RWPE2 (cell line): Measurements from ENCODE around the gene SHROOM3.

Experiments used
- ATAC-seq: fragments of 200-7000 bp; cut with Tn5 transposase; 3 replicates; pipeline ENCODE4 v1.9.1; 2021; ENCODE audit warnings: low read depth
- DNase-seq: peaks from one replicate; pipeline ENCODE4 v3.0.0-alpha.2; 2020; ENCODE audit warnings: low spot score
- H3K27ac ChIP-seq: fragments of 450-650 bp; 2 replicates; pipeline ENCODE4 v1.5.1; 2017; ENCODE audit warnings: mild to moderate bottlenecking; ENCODE audit not compliant: poor library complexity, severe bottlenecking
- H3K27me3 ChIP-seq: fragments of 250-450 bp; sonication (Bioruptor Pico); 2 replicates; pipeline ENCODE4 v1.5.1; 2021; ENCODE audit warnings: mild to moderate bottlenecking, moderate library complexity; ENCODE audit not compliant: insufficient read depth, poor library complexity, severe bottlenecking
- H3K36me3 ChIP-seq: fragments of 250-450 bp; sonication (Bioruptor Pico); 2 replicates; pipeline ENCODE4 v1.5.1; 2020; ENCODE audit warnings: low read depth, mild to moderate bottlenecking, moderate library complexity
- H3K4me1 ChIP-seq: fragments of 250-450 bp; sonication (Bioruptor Pico); 2 replicates; pipeline ENCODE4 v1.5.1; 2021; ENCODE audit warnings: mild to moderate bottlenecking, moderate library complexity; ENCODE audit not compliant: insufficient read depth, poor library complexity, severe bottlenecking
- H3K4me3 ChIP-seq: fragments of 250-450 bp; sonication (Bioruptor Pico); 2 replicates; pipeline ENCODE4 v1.5.1; 2021; ENCODE audit warnings: mild to moderate bottlenecking, moderate library complexity; ENCODE audit not compliant: severe bottlenecking
- H3K9me3 ChIP-seq: fragments of 250-450 bp; sonication (Bioruptor Pico); 2 replicates; pipeline ENCODE4 v1.5.1; 2021; ENCODE audit warnings: mild to moderate bottlenecking, moderate library complexity; ENCODE audit not compliant: severe bottlenecking
- TF ChIP-seq, protein P1 (sequence below): fragments of 450-650 bp; IDR thresholded peaks from one replicate; pipeline ENCODE4 v1.5.1; 2017; ENCODE audit warnings: mild to moderate bottlenecking, moderate library complexity; ENCODE audit not compliant: poor library complexity, severe bottlenecking

Gene SHROOM3

DNA sequence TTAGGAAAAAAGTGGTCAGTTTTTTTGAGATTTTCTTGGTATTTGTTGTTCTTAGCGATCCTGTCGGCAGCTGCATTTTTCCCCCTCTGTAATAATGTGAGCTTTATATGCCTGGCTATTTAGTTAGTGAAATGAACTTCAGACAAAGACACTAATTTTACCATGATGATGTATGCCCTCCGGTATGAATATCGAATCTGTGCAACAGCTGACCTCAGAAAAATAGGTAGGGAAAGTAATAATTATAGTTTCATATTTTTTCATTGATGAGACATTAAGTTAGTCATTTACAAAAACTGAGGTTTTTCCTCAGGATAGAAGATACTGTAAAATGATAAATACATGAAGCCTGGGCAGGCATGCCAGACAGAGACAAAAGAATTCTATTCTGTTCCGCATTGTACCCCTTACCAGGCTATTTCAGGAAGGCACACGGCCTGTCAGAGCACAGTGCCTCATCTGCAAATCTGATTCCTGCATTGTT, 155.8 kb downstream of the SHROOM3 start:
- no peaks in the 10 kb centered on the region for H3K9me3 ChIP-seq
- DNase-seq (no peak), ATAC-seq (no peak)
- peaks cover 7% of the 10 kb centered on the region for H3K4me1 ChIP-seq
- no peaks in the 10 kb centered on the region for H3K27me3 ChIP-seq
- no peaks in the 10 kb centered on the region for H3K36me3 ChIP-seq
- H3K4me3 ChIP-seq: no peak overlapping the region
- peak overlapping the region; percentile 23 for H3K27ac ChIP-seq
- TF ChIP-seq, protein P1, sequence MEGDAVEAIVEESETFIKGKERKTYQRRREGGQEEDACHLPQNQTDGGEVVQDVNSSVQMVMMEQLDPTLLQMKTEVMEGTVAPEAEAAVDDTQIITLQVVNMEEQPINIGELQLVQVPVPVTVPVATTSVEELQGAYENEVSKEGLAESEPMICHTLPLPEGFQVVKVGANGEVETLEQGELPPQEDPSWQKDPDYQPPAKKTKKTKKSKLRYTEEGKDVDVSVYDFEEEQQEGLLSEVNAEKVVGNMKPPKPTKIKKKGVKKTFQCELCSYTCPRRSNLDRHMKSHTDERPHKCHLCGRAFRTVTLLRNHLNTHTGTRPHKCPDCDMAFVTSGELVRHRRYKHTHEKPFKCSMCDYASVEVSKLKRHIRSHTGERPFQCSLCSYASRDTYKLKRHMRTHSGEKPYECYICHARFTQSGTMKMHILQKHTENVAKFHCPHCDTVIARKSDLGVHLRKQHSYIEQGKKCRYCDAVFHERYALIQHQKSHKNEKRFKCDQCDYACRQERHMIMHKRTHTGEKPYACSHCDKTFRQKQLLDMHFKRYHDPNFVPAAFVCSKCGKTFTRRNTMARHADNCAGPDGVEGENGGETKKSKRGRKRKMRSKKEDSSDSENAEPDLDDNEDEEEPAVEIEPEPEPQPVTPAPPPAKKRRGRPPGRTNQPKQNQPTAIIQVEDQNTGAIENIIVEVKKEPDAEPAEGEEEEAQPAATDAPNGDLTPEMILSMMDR: no peak

DNA sequence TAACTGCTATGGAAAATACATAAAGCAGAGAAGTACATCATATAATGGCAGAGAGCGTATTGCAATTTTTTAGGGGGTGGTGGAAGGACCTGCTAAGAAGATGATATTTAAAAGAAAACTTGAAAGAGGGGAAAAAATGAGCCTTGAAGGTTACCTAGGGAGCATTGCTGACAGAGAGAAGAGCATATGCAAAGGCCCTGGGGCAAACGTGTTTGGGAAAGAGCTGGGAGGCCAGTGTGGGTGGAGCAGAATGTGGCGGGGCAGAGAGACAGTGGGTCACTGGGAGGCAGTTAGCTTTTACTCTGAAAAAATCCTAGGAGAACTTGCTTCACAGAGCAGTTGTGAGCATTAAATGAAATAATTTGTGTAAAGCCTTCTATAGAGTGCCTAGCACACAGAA, 157.0 kb downstream of the SHROOM3 start:
- no peak for ATAC-seq
- Histone ChIP-seq H3K36me3 (no peaks in the 10 kb centered on the region), H3K9me3 (no peaks in the 10 kb centered on the region), H3K27ac (no peak overlapping the region), H3K27me3 (no peaks in the 10 kb centered on the region), H3K4me1 (peaks cover 7% of the 10 kb centered on the region), H3K4me3 (no peak overlapping the region)
- TF ChIP-seq, protein P1: no peak
- DNase-seq: no peak

DNA sequence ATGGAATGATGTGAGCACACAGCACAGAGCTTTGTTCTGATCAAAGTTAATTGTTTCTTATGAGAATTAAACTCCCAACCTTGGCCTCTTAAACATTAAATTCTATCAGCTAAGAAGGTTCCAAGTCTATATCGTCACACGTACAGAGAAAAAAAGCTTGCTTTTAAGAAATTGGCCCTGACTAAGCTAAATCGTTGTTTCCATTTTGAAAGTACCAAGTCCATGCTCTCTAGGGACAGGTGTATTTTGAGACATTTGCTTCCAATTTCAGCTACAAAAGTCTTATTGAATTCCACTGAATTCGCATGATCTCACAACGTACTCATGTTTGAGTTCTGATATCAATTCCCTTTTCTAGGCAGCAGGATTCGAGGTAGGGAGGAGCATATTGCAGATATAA, 157.4 kb downstream of the SHROOM3 start:
- Histone ChIP-seq H3K27ac (no peak overlapping the region), H3K4me1 (peaks cover 7% of the 10 kb centered on the region), H3K36me3 (no peaks in the 10 kb centered on the region), H3K27me3 (no peaks in the 10 kb centered on the region), H3K9me3 (no peaks in the 10 kb centered on the region), H3K4me3 (no peak overlapping the region)
- ATAC-seq (no peak), DNase-seq (no peak)
- TF ChIP-seq, protein P1: no peak

DNA sequence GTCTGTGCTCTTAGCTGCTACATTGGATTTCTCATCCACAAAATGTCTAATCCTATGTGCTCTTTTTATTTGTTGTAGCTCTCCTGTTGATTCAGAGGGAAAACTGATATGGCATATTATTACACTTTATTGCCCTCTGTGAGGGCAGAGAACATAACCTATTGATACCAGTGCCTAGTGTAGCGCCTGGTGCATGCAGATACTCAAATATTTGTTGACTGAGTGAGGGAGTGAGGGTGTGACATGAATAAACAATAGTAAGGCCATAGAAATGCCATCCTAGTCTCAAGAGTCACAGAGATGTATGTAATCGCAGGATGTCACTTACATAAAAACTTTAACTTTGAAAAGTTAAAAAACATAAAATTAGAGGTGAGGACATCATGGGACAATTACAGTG, 159.1 kb downstream of the SHROOM3 start:
- Histone ChIP-seq H3K4me3 (no peak overlapping the region), H3K4me1 (peaks cover 7% of the 10 kb centered on the region), H3K27me3 (no peaks in the 10 kb centered on the region), H3K36me3 (no peaks in the 10 kb centered on the region), H3K9me3 (no peaks in the 10 kb centered on the region), H3K27ac (no peak overlapping the region)
- TF ChIP-seq, protein P1: no peak
- DNase-seq (no peak), ATAC-seq (no peak)

DNA sequence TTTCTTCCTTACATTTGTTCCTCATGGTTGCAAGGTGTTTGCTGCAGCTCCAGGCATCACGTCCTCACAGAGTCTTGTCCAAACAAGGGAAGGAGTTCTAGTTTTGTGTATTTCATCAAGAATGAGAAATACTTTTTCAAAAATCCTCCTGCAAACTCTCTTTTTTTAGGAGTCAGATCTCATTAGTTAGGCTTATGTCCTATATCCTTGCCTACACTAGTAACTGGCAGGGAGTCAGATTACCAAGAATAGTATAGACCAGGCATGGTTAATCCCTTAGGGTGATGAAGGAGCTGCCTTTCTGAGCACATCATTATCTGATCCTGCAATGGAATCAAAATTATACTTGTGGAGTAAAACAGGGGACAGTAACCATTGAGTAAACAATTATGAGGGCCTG, 160.4 kb downstream of the SHROOM3 start:
- no peaks in the 10 kb centered on the region for H3K36me3 ChIP-seq
- DNase-seq: no peak
- no peak overlapping the region for H3K4me3 ChIP-seq
- no peaks in the 10 kb centered on the region for H3K9me3 ChIP-seq
- H3K4me1 ChIP-seq: no peaks in the 10 kb centered on the region
- H3K27me3 ChIP-seq: no peaks in the 10 kb centered on the region
- no peak overlapping the region for H3K27ac ChIP-seq
- TF ChIP-seq, protein P1: no peak
- ATAC-seq: no peak
